Amniotic epithelial cell (primary cell): ENCODE measurements around the gene PLK3.
A peak's percentile ranks its signal among the peaks of the same experiment; 100 is the strongest.
"Not testable (repeated sequence)": the region's sequence is repeated elsewhere in the genome, so short reads cannot be mapped to it uniquely, and the experiment has no call there.

Experiments used
- DNase-seq: peaks from one replicate; pipeline ENCODE4 v3.0.0-alpha.2; 2010; ENCODE audit warnings: low read depth

The PLK3 gene

GRCh38 chr1:44828003-44828651 is 27.9 kb downstream of the PLK3 start:
- no peak for DNase-seq

GRCh38 chr1:44828841-44829440 is 28.8 kb downstream of the PLK3 start:
- DNase-seq = no peak

DNA sequence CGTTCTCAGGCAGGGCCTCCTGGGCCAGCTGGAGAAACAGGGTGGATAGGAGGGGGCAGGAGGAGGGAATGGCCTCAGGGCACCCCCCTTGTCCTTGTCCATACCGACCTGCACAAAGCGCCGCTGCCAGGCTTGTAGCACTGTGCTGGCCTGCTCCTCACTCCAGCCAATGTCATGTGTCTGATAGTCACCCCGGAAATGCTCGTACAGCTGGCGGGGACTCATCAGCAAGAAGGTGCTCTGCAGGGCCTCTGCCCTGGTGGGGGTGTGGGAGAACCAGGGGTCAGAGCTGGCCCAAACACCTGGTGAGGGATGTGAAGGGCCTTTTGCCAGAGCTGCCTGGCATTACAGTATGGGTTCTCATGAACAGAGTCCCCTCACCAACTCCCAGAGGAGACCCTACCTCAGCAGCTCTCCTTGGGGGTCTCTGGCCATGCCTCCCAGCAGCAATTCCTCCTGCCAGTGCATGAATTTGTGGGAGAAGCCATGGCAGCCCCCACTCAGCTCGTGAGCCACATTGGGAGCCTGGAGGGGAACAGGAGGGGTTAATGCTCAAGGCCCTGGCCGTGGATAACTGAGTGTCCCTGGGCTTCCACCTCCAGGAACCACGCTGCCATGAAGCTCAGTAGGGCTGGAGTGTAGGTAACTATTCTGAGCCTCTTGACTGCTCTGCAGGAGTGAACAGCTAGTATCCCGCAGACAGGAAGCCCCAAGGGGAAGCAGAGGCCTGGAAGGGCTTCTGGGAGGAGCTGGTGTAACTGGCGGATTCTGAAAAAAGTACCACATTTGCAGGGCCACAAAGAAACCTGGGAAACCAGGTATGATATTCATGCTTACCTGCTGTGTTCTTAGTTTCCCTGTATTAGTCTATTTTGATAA is 29.6 kb downstream of the PLK3 start:
- DNase-seq = no peak

GRCh38 chr1:44830900-44831304 is 30.7 kb downstream of the PLK3 start:
- DNase-seq = no peak

DNA sequence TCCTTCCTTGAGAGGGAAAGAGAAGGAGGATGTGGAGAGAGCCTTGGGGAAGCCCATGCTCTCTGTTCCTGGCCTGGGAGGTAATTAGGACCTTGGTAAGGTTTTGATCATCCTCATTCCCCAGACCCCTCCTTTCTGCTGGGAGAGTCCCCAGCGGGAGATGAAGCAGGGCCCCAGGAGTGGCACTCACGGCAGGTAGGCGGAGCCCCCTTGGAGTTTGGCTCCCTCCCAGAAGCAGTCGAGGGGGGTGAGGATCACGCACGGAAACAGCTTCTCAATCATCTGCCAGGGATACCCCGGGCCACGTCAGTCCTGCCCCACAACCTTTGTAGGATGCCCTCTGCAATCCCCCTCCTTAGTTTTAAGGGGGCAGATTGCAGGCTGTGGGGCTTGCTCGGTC is 31.3 kb downstream of the PLK3 start:
- no peak for DNase-seq

- DNase-seq = no peak
Measured at GRCh38 chr1:44832056-44832705, 32.0 kb downstream of the PLK3 start.

GRCh38 chr1:44834328-44834727 is 34.2 kb downstream of the PLK3 start:
- no peak for DNase-seq

GRCh38 chr1:44835738-44836675 is 35.8 kb downstream of the PLK3 start:
- peak; percentile 75 for DNase-seq

DNA sequence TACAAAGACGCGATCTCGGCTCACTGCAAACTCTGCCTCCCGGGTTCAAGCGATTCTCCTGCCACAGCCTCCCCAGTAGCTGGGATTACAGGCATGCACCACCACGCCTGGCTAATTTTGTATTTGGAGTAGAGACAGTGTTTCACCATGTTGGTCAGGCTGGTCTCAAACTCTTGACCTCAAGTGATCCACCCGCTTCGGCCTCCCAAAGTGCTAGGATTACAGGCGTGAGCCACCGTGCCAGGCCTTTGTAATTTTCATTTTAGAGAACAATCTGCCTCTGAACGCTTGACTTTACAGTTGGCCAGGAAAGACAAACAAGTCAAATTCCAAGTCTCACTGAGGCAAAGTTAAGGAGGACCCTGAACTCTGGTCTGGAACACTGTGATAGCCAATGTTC is 38.1 kb downstream of the PLK3 start:
- not testable (repeated sequence) for DNase-seq

DNA sequence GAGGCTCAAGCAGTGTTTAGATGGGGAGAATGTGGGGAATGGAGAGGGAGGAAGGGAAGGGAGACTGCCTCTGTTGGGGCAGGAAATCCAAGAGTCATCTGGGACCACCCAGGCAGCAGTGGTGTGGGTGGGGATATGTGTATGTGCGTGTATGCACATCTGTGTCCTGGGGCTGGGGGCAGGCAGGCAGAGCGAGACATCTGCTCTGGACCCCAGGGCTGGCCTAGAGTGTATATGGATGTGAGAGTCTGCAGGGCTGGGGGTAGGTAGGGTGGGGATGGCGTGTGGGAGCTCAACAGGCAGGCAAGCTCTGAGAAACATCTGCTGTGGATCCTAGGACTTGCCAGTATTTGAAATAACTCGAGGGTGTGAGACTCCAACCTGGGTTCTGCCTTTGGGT is 39.4 kb downstream of the PLK3 start:
- no peak for DNase-seq

DNA sequence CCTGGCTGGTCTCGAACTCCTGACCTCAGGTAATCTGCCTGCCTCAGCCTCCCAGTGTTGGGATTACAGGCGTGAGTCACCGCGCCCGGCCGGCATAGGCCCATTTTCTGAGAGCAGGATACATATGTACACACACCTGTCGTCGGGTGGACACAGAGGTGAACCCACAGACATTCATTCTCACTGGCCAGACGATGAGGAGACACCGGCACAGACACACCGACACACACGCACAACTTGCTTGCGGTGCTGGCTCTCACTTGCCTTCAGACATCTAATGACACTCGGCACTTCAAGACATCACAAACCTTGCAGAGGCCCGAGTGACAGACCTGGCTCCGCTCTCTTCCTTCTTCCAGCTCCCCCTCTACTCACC is 42.3 kb downstream of the PLK3 start:
- DNase-seq = no peak

GRCh38 chr1:44842862-44843655 is 42.9 kb downstream of the PLK3 start, which contains the start of gene PTCH2:
Gene PTCH2, minus strand, starts transcription at chr1:44843253. Its CDS starts 321 bp downstream, at chr1:44842932.
- peak; percentile 54 for DNase-seq

GRCh38 chr1:44846985-44847384 is 46.8 kb downstream of the PLK3 start:
- DNase-seq = no peak

GRCh38 chr1:44847845-44848244 is 47.7 kb downstream of the PLK3 start:
- no peak for DNase-seq

DNA sequence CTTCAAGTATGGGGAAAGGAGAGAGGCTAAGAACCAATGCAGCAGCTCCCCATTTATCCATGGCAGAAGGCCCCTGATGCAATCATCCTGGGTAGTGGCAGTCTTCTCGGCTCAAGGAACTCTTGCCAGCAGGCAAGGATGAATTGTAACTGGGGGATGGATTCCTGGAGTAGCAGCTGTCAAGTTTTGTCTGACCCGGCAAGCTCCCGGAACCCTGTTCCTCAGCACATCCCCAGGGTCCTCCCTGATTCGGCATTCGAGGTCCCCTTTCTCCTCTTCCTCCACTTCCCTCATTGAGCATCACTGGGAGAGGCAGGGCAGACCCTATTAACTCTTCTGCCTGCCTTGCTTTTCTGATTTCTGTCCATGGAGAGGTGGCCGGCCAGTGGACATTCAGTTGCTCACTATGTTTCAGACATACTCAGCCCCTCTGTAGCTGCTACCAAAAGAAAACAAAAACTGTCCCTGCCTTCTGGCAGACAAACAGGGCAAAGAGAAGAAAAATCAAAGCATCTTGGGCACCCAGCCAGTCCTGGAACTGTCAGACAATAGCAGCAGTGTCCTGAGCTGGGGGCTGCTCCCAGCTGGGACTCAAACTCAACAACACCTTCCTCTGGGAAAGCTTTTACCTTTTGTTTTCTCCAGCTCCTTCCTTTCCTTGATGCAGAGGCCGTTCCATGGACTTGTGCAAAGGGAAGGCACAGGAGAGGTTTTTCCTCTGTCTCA is 48.4 kb downstream of the PLK3 start:
- DNase-seq = no peak

DNA sequence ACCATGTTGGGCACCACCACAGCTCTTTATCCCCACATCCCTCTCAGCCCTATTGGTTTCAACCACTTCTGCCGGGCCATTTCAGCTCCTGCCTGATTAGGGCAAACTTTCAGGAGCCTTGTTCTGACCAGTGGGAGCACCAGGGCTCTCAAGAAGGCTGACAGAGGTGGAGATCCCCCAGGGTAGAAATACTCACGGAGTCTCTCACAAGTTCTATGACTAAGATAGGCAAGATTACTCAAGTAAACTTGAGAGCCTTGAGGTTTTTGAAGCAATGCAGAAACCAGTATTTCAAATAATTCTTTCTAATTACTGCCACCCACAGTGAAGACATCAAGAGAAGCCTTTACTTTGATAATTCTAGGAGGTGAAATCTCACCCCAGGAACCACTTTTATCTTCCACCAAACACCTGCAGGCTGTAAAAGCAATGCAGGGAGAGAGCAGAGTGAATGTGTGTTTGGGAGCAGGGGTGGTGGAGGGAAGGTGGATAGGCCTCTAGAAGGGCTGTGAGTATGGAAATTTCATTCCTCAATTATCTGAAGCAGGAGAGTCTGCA is 49.5 kb downstream of the PLK3 start:
- DNase-seq = peak; percentile 65

- no peak for DNase-seq
Measured at GRCh38 chr1:44851308-44851707, 51.1 kb downstream of the PLK3 start.

DNA sequence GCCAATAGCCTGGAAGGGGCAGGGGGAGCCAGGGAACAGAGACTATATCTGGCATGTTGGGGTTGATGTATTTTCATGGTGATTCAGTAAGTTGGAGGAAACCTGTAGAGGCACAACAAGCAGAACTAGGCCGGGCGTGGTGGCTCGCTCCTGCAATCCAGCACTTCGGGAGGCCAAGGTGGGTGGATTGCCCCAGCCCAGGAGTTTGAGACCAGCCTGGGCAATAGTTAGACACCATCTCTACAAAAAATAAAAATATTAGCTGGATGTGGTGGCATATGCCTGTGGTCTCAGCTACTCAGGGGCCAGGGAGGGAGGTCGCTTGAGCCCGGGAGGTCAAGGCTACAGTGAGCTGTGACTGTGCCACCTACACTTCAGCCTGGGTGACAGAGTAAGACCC is 53.0 kb downstream of the PLK3 start:
- no peak for DNase-seq

GRCh38 chr1:44854970-44855369 is 54.8 kb downstream of the PLK3 start:
- DNase-seq = no peak
